Measurements from ENCODE around the gene COL25A1. TPM values are rescaled to one million over a fixed set of nuclear protein-coding genes. Genes with fewer than 3 reads are reported as not detected.

COL25A1 gene
- total and polyA plus RNA-seq, 2 experiments from 2014 or later: 0.25 TPM; not detected in 1

- Histone ChIP-seq H3K9me2 (ENCODE audit: insufficient read depth) (no peaks in the 10 kb centered on the region), H3K9me3 (ENCODE audit: low read depth) (no peaks in the 10 kb centered on the region), H3K9ac (no peak overlapping the region), H3K36me3 (ENCODE audit: low read depth) (no peaks in the 10 kb centered on the region), H3K4me1 (ENCODE audit: insufficient read depth) (no peaks in the 10 kb centered on the region), H3K27ac (no peak overlapping the region), H4K20me1 (ENCODE audit: insufficient read depth) (no peaks in the 10 kb centered on the region), H3K4me3 (no peak overlapping the region), H3K27me3 (replicated peaks; ENCODE audit: insufficient read depth) (no peaks in the 10 kb centered on the region; the same call in 1 of the 2 replicates), H3K79me2 (ENCODE audit: insufficient read depth) (no peaks in the 10 kb centered on the region), H3F3A (ENCODE audit: insufficient read depth) (no peaks in the 10 kb centered on the region), H2AFZ (no peak overlapping the region), H3K4me2 (ENCODE audit: unreplicated experiment) (no peak overlapping the region)
- TF ChIP-seq EZH2 (IDR thresholded peaks at IDR 0.05; ENCODE audit: insufficient read depth, poor library complexity, severe bottlenecking) (no peak), EZH2phosphoT487 (IDR thresholded peaks at IDR 0.05; ENCODE audit: insufficient read depth, low read depth) (no peak)
- in situ Hi-C loops (cut with MboI): no loop called here
- DNase-seq: no peak
- 43 to 48% methylated on average over 1 of the region's 1 CpG for WGBS, 2 experiments (ENCODE audit: low coverage in 1 of 2, low lambda C conversion rate in 2 of 2, missing lambda C conversion rate in 2 of 2)
Measured at GRCh38 chr4:109195646-109196045, 106.8 kb downstream of the COL25A1 start.

DNA sequence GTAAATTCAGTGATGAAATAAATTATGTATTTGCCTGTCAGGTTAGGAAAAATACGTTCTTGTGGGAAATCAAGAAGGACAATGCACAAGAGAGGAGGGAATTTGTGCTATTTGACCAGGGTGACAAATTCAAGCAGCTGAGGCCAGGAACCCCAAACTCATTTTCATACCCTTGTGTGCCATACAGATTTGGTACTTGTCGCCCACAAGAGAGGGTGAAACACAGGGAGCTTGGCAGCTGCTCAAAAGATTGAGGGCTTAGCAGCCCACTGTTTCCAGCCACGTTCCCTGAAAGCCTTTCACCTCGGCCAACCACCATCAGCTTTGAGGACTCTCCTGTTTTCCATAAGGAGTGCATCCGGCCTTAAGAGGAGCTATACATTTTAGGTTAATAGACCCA lies 111.2 kb downstream of the COL25A1 start:
- WGBS, 2 experiments (ENCODE audit: low coverage in 1 of 2, low lambda C conversion rate in 2 of 2, missing lambda C conversion rate in 2 of 2): 70 to 81% methylated on average over 5 of the region's 5 CpGs
- Histone ChIP-seq H3K27me3 (replicated peaks; ENCODE audit: insufficient read depth) (no peaks in the 10 kb centered on the region), H3K9me3 (ENCODE audit: low read depth) (no peaks in the 10 kb centered on the region), H4K20me1 (ENCODE audit: insufficient read depth) (no peaks in the 10 kb centered on the region), H3F3A (ENCODE audit: insufficient read depth) (no peaks in the 10 kb centered on the region), H3K9me2 (ENCODE audit: insufficient read depth) (no peaks in the 10 kb centered on the region), H3K4me2 (ENCODE audit: unreplicated experiment) (no peak overlapping the region), H3K27ac (no peak overlapping the region), H3K79me2 (ENCODE audit: insufficient read depth) (no peaks in the 10 kb centered on the region), H3K4me1 (ENCODE audit: insufficient read depth) (no peaks in the 10 kb centered on the region), H3K36me3 (ENCODE audit: low read depth) (no peaks in the 10 kb centered on the region), H3K9ac (no peak overlapping the region), H2AFZ (no peak overlapping the region), H3K4me3 (no peak overlapping the region)
- TF ChIP-seq EZH2 (IDR thresholded peaks at IDR 0.05; ENCODE audit: insufficient read depth, poor library complexity, severe bottlenecking) (no peak), EZH2phosphoT487 (IDR thresholded peaks at IDR 0.05; ENCODE audit: insufficient read depth, low read depth) (no peak)
- in situ Hi-C loops (cut with MboI): no loop called here
- DNase-seq: no peak

DNA sequence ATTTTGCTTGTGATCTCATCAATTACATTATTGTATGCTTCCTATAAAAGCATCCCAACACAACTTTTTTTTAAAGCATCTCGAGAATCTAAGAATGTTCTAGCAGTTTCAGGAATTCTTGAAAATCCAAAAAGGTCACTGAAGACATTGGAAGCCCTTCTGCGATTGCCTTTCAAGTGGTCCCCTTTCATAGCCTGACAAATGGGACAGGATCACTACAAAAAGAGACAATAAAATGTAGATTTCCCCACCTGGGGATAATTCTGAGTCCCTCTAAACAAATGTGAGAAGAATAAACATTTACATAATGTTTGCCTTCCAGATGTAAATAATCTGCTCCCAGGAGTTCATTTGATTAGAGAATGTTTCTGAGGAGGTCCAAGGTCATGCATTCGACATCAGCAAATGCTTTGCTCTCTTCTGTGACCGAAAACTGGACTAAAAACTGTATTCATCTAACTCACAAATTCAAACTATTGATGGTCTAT lies 116.0 kb downstream of the COL25A1 start:
- no peak overlapping the region for H3K27ac ChIP-seq
- in situ Hi-C loops (cut with MboI): no loop called here
- WGBS, 2 experiments (ENCODE audit: low coverage in 1 of 2, low lambda C conversion rate in 2 of 2, missing lambda C conversion rate in 2 of 2): 66 to 69% methylated on average over 4 of the region's 4 CpGs
- DNase-seq: no peak
- no peaks in the 10 kb centered on the region for H3K79me2 ChIP-seq (ENCODE audit: insufficient read depth)
- H3K4me2 ChIP-seq (ENCODE audit: unreplicated experiment): no peak overlapping the region
- no peaks in the 10 kb centered on the region for H3K27me3 ChIP-seq (replicated peaks; ENCODE audit: insufficient read depth)
- H3K9me3 ChIP-seq (ENCODE audit: low read depth): no peaks in the 10 kb centered on the region
- 0 out of 2 replicates have a peak, but pooled peaks cover 13% of the 10 kb centered on the region for H3K4me1 ChIP-seq (ENCODE audit: insufficient read depth)
- H2AFZ ChIP-seq: no peak overlapping the region
- H3K36me3 ChIP-seq (ENCODE audit: low read depth): no peaks in the 10 kb centered on the region
- TF ChIP-seq EZH2 (IDR thresholded peaks at IDR 0.05; ENCODE audit: insufficient read depth, poor library complexity, severe bottlenecking): no peak
- no peak for TF ChIP-seq EZH2phosphoT487 (IDR thresholded peaks at IDR 0.05; ENCODE audit: insufficient read depth, low read depth)
- H3K4me3 ChIP-seq: no peak overlapping the region
- no peaks in the 10 kb centered on the region for H4K20me1 ChIP-seq (ENCODE audit: insufficient read depth)
- no peak overlapping the region for H3K9ac ChIP-seq
- peaks cover 5% of the 10 kb centered on the region; the same call in 1 of the 2 replicates for H3F3A ChIP-seq (ENCODE audit: insufficient read depth)
- H3K9me2 ChIP-seq (ENCODE audit: insufficient read depth): no peaks in the 10 kb centered on the region

DNA sequence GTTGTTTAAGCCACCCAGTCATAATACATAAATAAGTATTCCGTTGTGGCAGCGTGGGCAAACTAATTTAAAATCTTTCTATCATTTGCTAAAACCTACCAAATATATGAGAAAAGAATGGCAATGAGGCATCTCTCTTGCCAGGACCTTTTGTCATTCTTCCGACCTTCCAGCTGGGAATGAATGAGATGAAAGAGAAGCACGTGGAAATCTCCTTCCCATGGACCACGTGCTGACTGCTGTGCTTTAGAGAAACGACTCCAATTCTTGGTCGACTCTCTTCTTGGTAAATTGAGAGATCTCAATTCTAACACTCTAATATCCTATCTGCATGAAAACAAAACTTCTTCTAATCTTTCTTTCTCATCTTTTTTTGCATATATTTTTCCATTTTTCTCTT lies 116.5 kb downstream of the COL25A1 start:
- no peak overlapping the region for H2AFZ ChIP-seq
- H3K9ac ChIP-seq: no peak overlapping the region
- H3K27me3 ChIP-seq (replicated peaks; ENCODE audit: insufficient read depth): no peaks in the 10 kb centered on the region
- WGBS, 2 experiments (ENCODE audit: low coverage in 1 of 2, low lambda C conversion rate in 2 of 2, missing lambda C conversion rate in 2 of 2): 53 to 59% methylated on average over 7 of the region's 7 CpGs
- no peaks in the 10 kb centered on the region for H3K79me2 ChIP-seq (ENCODE audit: insufficient read depth)
- H3K9me3 ChIP-seq (ENCODE audit: low read depth): no peaks in the 10 kb centered on the region
- no peak overlapping the region for H3K4me2 ChIP-seq (ENCODE audit: unreplicated experiment)
- H4K20me1 ChIP-seq (ENCODE audit: insufficient read depth): no peaks in the 10 kb centered on the region
- no peaks in the 10 kb centered on the region for H3K36me3 ChIP-seq (ENCODE audit: low read depth)
- H3F3A ChIP-seq (ENCODE audit: insufficient read depth): peaks cover 5% of the 10 kb centered on the region; the same call in 1 of the 2 replicates
- DNase-seq: no peak
- 0 out of 2 replicates have a peak, but pooled peaks cover 13% of the 10 kb centered on the region for H3K4me1 ChIP-seq (ENCODE audit: insufficient read depth)
- in situ Hi-C loops (cut with MboI): no loop called here
- H3K9me2 ChIP-seq (ENCODE audit: insufficient read depth): no peaks in the 10 kb centered on the region
- H3K27ac ChIP-seq: no peak overlapping the region
- no peak overlapping the region for H3K4me3 ChIP-seq
- TF ChIP-seq EZH2 (IDR thresholded peaks at IDR 0.05; ENCODE audit: insufficient read depth, poor library complexity, severe bottlenecking): no peak
- TF ChIP-seq EZH2phosphoT487 (IDR thresholded peaks at IDR 0.05; ENCODE audit: insufficient read depth, low read depth): no peak
